GM20000 (cell line): ENCODE data around the gene FOCAD.

Experiments
- DNase-seq: peaks from one replicate; pipeline ENCODE4 v3.0.0; 2012; ENCODE audit warnings: low spot score
- TF ChIP-seq, protein P1 (sequence below): IDR thresholded peaks from 2 replicates; pipeline ENCODE4 v1.5.1; 2012; ENCODE audit warnings: mild to moderate bottlenecking, control low read depth; ENCODE audit errors: extremely low read depth, missing control alignments

The FOCAD gene

DNA sequence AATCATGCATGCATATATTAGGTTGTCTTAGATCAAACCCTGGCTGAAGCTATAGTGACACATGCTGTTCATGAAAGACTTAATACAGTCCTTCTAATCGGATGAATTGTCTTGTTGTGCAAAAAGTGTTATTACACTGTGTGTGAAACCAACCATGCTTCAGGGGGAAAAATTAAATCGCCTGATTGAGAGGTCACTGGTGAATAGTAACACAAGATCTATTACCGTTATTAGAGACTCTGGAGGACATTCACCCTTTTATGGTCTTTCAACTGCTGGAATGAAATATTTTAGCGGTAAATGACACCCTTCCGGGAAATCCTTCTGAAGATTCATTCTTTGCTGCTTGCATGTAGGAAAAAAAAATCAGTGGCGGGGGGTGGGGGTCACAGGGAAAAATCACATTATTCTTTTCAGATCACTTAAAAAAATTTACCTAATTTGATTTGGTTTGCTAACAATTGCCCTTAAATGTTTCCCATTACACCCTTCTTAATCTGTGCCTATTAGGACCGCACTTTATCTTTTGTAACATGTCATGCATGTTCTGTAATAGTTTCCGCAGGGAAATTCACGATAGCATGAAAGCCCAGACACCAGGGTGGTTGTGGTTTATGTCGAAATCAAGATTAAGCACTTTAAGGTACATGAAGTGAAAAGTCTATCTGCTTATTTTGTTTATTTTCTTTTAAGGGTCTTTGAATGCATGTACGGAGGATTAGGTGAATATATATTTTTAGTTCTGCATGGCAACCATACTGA, 120.6 kb downstream of the FOCAD start:
- TF ChIP-seq, protein P1, sequence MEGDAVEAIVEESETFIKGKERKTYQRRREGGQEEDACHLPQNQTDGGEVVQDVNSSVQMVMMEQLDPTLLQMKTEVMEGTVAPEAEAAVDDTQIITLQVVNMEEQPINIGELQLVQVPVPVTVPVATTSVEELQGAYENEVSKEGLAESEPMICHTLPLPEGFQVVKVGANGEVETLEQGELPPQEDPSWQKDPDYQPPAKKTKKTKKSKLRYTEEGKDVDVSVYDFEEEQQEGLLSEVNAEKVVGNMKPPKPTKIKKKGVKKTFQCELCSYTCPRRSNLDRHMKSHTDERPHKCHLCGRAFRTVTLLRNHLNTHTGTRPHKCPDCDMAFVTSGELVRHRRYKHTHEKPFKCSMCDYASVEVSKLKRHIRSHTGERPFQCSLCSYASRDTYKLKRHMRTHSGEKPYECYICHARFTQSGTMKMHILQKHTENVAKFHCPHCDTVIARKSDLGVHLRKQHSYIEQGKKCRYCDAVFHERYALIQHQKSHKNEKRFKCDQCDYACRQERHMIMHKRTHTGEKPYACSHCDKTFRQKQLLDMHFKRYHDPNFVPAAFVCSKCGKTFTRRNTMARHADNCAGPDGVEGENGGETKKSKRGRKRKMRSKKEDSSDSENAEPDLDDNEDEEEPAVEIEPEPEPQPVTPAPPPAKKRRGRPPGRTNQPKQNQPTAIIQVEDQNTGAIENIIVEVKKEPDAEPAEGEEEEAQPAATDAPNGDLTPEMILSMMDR = no peak
- DNase-seq = no peak

DNA sequence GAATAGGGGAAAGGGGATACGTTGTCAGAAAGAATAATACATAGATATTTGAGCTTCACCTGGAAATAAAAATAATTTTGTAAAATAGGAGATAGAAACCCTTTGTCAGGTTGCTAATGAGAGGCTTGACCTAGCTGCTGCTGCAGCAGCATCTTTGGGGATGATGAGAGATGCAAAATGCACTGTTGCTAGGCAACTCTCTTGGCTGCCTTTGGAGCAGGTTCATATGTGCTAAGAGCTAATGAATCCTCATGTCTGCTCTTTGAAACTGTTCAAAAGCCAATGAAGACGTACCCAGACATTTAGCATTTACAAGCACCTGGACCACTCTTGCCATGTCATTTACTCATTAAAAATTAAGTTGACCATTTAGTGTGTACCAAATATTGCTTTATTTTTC, 121.7 kb downstream of the FOCAD start:
- DNase-seq = no peak
- TF ChIP-seq, protein P1 = no peak

DNA sequence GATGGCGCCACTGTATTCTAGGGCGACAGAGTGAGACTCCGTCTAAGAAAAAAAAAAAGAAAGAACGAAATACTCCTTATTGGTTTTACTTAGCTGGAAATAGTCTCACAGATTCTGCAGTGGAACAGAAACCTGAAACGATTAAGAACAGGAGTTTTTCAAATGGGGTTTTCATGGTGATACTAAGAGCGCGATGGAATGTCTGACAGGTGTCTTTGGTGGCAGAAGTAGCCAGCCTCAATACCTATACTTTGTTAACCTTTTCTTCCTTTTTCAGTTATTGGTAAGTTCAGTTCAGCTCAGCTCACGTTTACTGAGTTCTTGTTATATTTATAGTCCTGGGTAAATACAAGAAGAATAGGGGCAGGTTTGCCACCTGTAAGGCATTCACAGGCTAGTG, 123.9 kb downstream of the FOCAD start:
- TF ChIP-seq, protein P1 = no peak
- DNase-seq = no peak

DNA sequence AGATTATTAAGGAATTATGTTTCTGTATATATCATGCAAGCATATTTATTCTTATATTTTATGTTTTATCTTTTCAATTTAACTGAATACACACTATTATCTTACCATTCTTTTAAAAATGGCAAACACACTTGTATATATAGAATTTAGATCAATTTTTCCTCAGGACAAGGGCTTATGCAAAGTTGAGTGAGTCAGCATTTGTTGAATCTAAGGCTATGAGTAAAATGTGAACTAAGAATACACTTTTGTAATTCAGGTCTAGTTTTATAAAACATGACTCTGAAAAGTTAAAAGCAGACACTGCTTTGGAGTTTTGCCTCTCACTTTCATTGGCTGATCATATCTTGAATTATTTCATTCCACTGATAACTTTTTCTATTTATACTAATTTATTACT, 127.8 kb downstream of the FOCAD start:
- no peak for DNase-seq
- TF ChIP-seq, protein P1 = no peak

DNA sequence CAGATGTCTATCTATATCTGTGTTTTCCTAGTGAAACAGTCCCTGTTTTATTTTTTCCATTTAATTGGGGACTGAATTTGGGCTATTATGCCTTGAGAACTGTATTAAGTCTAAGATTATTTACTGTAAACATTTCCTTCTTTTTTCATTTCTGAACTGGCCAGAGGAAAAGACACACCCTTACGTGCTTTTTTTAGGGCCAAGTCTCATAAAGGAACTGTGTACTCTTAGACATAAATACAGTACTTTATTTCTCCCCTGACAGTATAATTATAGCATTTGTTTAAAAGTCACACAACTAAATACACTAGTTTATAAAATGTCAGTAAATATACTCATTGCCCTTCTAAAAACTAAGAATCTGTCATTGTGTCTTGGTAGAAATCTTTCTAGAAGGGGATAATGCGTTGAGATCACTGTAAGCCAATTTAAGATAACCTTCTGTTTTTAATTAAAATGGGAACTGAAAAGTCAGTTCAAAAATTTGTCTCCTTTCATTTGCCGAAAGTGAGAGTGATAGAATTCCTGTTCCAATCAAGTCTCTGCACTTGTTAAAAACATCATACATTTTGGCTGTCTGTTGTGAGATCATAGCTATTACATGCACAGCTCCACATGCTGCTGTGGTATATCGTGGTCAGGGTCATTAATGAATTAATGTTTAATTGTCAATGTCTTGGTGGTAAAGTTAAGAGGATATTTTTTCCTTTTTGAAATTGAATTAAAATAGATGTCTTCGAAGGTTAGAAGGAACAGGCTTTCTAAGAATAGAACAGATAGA, 132.1 kb downstream of the FOCAD start:
- no peak for DNase-seq
- TF ChIP-seq, protein P1 = no peak

DNA sequence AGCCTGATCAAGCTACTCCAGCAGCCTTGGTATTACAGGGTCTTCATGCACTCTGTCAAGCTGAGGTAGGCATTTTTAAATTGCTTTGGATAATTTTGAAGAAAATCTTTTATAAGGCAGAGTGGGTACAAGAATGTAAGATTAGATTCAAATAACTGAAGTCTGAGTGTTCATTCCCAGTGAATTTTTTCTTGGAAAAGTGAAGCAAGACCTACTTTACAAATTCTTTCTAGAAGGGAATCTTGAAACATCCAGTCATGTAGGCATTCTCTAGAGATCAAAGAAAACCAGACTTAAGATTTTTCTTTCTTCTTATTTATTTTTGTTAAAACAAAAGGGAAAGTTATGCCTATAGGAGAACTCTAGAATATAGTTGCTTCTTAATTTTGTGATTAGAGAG, 139.0 kb downstream of the FOCAD start:
- no peak for DNase-seq
- TF ChIP-seq, protein P1 = no peak

DNA sequence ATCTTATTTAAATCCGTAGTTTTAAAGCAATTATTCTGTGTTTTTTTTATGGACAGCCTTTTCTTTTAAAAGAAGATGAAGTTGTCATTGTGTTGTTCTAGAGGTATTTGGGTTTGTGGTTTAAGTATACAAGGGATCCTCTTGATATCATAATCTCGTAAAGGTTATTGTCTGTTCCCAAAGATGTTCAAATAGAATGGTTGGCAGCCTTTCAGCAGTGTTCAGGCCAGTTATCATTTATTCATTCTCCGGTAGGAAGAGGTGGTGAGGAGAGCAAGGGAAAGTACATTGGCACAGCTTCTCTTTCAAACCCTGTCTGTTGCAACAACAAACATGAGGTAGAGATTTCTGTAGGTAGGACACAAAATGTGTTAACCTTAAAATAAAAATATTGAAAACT, 147.0 kb downstream of the FOCAD start:
- no peak for DNase-seq
- TF ChIP-seq, protein P1 = no peak
